Right lung (tissue), 5 donors: ENCODE measurements around the gene UBP1. TPM values are rescaled to one million over a fixed set of nuclear protein-coding genes. Genes with fewer than 3 reads are reported as not detected.
"Not testable (repeated sequence)": the region's sequence is repeated elsewhere in the genome, so short reads cannot be mapped to it uniquely, and the experiment has no call there.

Experiments
- DNase-seq, 2 donors: peaks; one replicate each; pipeline ENCODE4 v3.0.0-alpha.2; 2013
- polyA plus RNA-seq, 5 donors: library from polyadenylated mRNA; unstranded; fragments of 120-200 nt; gene quantifications; one replicate each; pipeline versions ENCODE4 v1.2.1 to v1.2.3, GENCODE V29; 2013; ENCODE audit warnings: inconsistent platforms in 1 of 5, low replicate concordance in 1 of 5; ENCODE audit not compliant: insufficient read length in 5 of 5, insufficient read depth in 1 of 5

UBP1 gene
- polyA plus RNA-seq, 5 donors = 98.3 to 143 (median 131) TPM

GRCh38 chr3:33392144-33392543, 48.1 kb downstream of the UBP1 start:
- no peak for DNase-seq

- no peak for DNase-seq
Observed at GRCh38 chr3:33391255-33391995, 48.8 kb downstream of the UBP1 start.

GRCh38 chr3:33389908-33390307, 50.3 kb downstream of the UBP1 start:
- DNase-seq = no peak

- DNase-seq = no peak
Observed at GRCh38 chr3:33388374-33389100, 51.7 kb downstream of the UBP1 start.

- DNase-seq = no peak
Observed at GRCh38 chr3:33386631-33387030, 53.6 kb downstream of the UBP1 start.

- DNase-seq = no peak
Observed at GRCh38 chr3:33385423-33385822, 54.8 kb downstream of the UBP1 start.

GRCh38 chr3:33383951-33384350, 56.3 kb downstream of the UBP1 start:
- DNase-seq = no peak

GRCh38 chr3:33380653-33381052, 59.6 kb downstream of the UBP1 start:
- no peak for DNase-seq

- DNase-seq = no peak
Observed at GRCh38 chr3:33377931-33378330, 62.3 kb downstream of the UBP1 start.

- DNase-seq = no peak
Observed at GRCh38 chr3:33377489-33377888, 62.7 kb downstream of the UBP1 start.

GRCh38 chr3:33373082-33373437, 67.1 kb downstream of the UBP1 start:
- no peak for DNase-seq

- DNase-seq = peak; percentile 33 to 54
Observed at GRCh38 chr3:33372218-33373081, 67.8 kb downstream of the UBP1 start.

- no peak for DNase-seq
Observed at GRCh38 chr3:33364531-33365128, 75.6 kb downstream of the UBP1 start.

GRCh38 chr3:33364060-33364459, 76.1 kb downstream of the UBP1 start:
- DNase-seq = no peak

- no peak for DNase-seq
Observed at GRCh38 chr3:33363113-33363800, 76.9 kb downstream of the UBP1 start.

GRCh38 chr3:33360136-33360825, 79.9 kb downstream of the UBP1 start:
- no peak for DNase-seq

GRCh38 chr3:33358172-33358781, 81.9 kb downstream of the UBP1 start:
- no peak for DNase-seq

- DNase-seq = peak; percentile 15 to 18
Observed at GRCh38 chr3:33355611-33356010, 84.6 kb downstream of the UBP1 start.

- no peak for DNase-seq
Observed at GRCh38 chr3:33339758-33340157, 100.4 kb downstream of the UBP1 start.

GRCh38 chr3:33338936-33339465, 101.2 kb downstream of the UBP1 start:
- DNase-seq = not testable (repeated sequence)
